22Rv1 (cell line): Measurements from ENCODE around the gene FKBP14.

Experiments used
- H3K27ac ChIP-seq: fragments of 450-650 bp; 2 replicates; pipeline ENCODE4 v1.5.1; 2017
- ZFX ChIP-seq: fragments of 450-650 bp; IDR thresholded peaks from 2 replicates; pipeline ENCODE4 v1.6.1; 2017; ENCODE audit warnings: antibody characterized with exemption, borderline replicate concordance
- TF ChIP-seq, protein P1 (sequence below): fragments of 450-650 bp; IDR thresholded peaks from 2 replicates; pipeline ENCODE4 v1.5.1; 2017; ENCODE audit warnings: mild to moderate bottlenecking

Gene FKBP14

DNA sequence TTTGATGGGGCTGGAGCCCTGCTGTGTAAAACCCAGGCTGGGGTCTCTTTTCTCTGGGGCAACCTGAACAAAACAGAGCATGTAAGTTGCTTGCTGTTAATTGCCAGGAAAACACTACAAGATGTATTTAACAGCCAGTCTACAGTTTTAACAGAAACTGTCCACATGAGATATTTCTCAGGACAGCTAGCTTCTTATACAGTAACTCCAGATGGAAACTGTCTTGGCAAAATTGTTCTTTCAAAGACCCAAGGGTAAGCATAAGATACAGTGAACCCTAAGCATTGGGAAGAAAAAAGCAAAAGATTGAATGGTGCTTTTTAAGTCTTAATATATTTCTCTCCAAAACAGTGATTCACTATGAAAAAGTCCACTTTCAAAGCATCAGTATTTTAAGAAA is 8.1 kb downstream of the FKBP14 start:
- no peak overlapping the region for H3K27ac ChIP-seq
- TF ChIP-seq, protein P1, sequence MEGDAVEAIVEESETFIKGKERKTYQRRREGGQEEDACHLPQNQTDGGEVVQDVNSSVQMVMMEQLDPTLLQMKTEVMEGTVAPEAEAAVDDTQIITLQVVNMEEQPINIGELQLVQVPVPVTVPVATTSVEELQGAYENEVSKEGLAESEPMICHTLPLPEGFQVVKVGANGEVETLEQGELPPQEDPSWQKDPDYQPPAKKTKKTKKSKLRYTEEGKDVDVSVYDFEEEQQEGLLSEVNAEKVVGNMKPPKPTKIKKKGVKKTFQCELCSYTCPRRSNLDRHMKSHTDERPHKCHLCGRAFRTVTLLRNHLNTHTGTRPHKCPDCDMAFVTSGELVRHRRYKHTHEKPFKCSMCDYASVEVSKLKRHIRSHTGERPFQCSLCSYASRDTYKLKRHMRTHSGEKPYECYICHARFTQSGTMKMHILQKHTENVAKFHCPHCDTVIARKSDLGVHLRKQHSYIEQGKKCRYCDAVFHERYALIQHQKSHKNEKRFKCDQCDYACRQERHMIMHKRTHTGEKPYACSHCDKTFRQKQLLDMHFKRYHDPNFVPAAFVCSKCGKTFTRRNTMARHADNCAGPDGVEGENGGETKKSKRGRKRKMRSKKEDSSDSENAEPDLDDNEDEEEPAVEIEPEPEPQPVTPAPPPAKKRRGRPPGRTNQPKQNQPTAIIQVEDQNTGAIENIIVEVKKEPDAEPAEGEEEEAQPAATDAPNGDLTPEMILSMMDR, result no peak
- no peak for TF ChIP-seq ZFX

DNA sequence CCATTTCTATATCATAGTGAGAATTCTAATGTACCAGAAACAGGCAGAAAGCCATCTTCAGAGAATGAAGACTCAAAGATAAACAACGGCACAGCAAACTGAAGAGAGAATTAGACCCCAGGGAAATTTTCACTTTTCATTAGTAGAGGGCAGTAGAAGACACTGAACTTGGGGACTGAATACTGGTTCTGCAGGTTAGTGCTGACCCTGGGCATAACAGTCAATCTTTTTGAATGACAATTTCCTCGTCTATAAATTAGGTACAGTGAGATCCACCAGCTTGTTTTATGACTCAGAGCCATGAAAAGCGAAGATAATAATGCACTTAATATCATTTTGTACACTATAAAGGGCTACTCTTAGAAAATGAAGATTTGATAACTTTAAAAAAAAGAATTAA is 13.7 kb downstream of the FKBP14 start:
- no peak overlapping the region for H3K27ac ChIP-seq
- TF ChIP-seq, protein P1, result no peak
- TF ChIP-seq ZFX, result no peak

DNA sequence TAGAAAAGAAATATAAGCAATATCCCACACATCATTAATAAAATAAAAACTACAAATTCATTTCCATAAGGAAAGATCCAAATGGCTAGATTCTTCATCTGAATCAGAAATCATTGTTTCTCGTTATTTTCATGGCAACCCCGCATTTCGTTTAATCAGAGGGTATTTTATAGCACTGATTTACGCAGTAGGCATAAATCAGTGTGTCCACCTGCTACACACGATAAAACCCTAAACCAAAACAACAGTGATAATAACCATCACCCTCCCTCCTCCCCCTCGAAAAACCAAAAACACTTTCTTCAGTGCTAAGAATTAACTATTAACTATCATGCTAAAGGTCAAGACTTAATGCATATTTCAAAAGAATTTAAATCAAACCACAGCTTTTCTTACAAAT is 16.5 kb downstream of the FKBP14 start:
- H3K27ac ChIP-seq, result no peak overlapping the region
- TF ChIP-seq, protein P1, result no peak
- TF ChIP-seq ZFX, result no peak

DNA sequence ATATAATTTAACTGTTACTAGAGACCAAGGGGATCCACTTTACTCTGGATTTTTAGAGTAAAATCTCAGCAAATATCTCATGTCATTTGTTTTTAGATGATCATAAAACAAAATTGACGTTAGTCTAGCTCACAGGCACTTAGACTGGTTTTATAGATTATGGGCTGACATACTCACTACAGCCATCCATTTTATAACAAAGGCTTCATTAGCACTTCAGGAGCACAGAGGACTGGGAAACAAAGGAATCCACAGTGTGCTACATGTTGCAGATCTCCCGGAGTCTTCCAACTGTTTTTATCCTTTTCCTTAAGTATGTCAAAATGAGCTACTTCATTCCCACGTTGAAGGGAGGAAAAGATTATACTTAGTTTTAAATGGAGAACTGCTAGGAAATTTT is 21.0 kb downstream of the FKBP14 start:
- H3K27ac ChIP-seq, result no peak overlapping the region
- TF ChIP-seq, protein P1, result no peak
- no peak for TF ChIP-seq ZFX

DNA sequence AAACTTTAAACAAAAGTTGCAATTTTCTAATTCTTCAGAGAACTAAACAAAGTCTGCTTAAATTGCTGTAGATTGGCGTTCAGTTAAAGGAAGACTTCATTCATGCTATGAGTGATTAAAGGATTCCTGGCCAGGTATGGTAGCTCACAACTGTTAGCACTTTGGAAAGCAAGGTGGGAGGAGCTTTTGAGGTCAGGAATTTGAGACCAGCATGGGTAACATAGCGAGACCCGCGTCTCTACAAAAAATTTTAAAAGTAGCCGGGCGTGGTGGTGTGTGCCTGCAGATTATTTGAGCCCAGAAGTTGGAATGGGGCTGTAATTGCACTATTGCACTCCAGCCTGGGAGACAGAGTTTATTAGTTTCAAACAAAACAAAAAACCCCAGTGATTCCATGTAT is 23.4 kb downstream of the FKBP14 start:
- TF ChIP-seq, protein P1, result no peak
- no peak for TF ChIP-seq ZFX
- H3K27ac ChIP-seq, result no peak overlapping the region

DNA sequence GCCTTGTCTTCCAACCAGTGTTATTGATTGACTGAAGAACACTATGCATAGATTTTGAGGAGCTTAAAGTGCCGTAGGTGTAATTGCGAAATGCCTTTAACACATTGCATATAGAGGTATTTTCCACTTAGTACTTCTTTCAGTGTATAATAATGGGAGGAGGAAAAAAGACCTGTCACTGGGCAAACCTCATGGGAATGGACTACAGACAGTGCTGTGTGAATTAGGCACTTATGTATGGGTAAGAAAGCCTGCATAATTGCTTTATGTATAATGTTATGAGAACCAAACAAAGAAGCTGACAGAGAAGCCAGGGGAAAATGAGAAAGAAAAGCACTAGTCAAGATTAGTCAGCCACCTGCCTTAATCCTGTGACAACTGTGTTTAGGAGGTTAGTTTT is 24.5 kb downstream of the FKBP14 start:
- no peak for TF ChIP-seq ZFX
- TF ChIP-seq, protein P1, result no peak
- no peak overlapping the region for H3K27ac ChIP-seq

DNA sequence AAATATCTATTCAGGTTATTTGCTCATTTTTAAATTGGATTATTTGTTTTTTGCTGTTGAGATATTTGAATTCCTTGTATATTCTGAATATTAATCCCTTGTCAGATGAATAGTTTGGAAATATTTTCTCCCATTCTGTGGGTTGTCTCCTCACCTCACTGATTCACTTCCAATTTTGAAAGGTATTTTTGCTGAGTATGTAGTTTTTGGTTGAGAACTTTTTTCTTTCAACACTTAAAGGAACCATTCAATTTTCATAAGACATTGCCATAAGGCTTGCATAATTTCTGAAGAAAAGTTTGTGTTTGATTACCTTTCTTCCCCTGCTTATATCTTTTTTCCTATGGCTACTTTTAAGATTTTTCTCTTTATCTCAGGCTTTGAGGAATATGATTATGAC is 28.0 kb downstream of the FKBP14 start:
- TF ChIP-seq ZFX, result no peak
- TF ChIP-seq, protein P1, result no peak
- no peak overlapping the region for H3K27ac ChIP-seq
